Measurements from ENCODE around the gene EDARADD. TPM values are rescaled to one million over a fixed set of nuclear protein-coding genes. Genes with fewer than 3 reads are reported as not detected.
"Not testable (repeated sequence)": the region's sequence is repeated elsewhere in the genome, so short reads cannot be mapped to it uniquely, and the experiment has no call there.

EDARADD gene
- total and polyA plus RNA-seq, 4 donors = 0.13 to 0.67 (median 0.26) TPM

DNA sequence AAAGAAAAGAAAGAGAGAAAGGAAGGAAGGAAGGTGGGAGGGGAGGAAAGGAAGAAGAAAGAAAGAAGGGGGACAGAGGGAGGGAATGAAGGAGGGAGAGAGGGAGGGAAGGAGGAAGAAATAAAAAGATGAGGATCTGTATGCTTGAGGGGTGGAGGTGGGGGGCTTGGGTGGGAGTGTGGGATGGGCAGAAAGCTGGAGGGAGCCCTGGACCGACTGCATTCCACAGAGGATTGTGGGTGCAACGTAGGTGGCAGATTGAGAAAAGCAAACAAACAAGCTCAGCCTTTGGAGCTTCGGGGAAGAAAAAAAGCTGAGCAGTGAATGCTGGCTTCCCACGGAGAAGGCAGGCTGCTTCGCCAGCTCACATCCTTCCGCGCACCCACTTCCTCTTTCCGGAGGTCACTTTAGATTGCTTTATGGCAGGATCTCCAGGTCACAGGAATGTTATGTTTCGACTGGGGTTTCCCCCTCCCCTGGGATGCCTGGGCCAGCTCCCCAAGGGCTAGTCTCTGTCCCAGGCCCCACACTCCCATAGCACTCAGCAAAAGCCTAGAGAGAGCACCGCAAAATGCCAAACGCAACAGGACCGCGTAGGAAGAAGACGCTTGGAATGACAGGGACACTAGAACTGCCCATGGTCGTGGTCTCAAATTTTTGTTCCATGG, 109.0 kb downstream of the EDARADD start:
- no peaks in the 10 kb centered on the region for H3K27me3 ChIP-seq (ENCODE audit: control insufficient read depth in 4 of 4, insufficient read depth in 4 of 4, low read length in 3 of 4)
- H3K4me3 ChIP-seq (ENCODE audit: low read depth in 1 of 3, low read length in 3 of 3) = peak overlapping the region in 2 of 3 donors; percentile 26 to 31
- no peaks in the 10 kb centered on the region for H3K9me3 ChIP-seq (ENCODE audit: control insufficient read depth in 4 of 4, low read length in 3 of 4)
- H3K4me1 ChIP-seq (ENCODE audit: control insufficient read depth in 4 of 4, insufficient read depth in 4 of 4, low read length in 3 of 4) = peaks cover 2 to 11% (median 7%) of the 10 kb centered on the region in 4 donors
- H3K27ac ChIP-seq (ENCODE audit: low read depth in 1 of 2, low read length in 2 of 2) = peak overlapping the region; percentile 9 to 39
- H3K9ac ChIP-seq (ENCODE audit: low read depth in 1 of 2, low read length in 2 of 2) = no peak overlapping the region
- H3K36me3 ChIP-seq (ENCODE audit: control insufficient read depth in 4 of 4, insufficient read depth in 3 of 4, low read depth in 1 of 4, low read length in 3 of 4) = no peaks in the 10 kb centered on the region
- DNase-seq (ENCODE audit: low spot score) = peak; percentile 50
- no peak for TF ChIP-seq FOXA2 (IDR thresholded peaks at IDR 0.05)
- peak; percentile 31 to 43 for TF ChIP-seq EGR1 (IDR thresholded peaks at IDR 0.05; ENCODE audit: low read depth in 2 of 2)
- TF ChIP-seq, protein P1, sequence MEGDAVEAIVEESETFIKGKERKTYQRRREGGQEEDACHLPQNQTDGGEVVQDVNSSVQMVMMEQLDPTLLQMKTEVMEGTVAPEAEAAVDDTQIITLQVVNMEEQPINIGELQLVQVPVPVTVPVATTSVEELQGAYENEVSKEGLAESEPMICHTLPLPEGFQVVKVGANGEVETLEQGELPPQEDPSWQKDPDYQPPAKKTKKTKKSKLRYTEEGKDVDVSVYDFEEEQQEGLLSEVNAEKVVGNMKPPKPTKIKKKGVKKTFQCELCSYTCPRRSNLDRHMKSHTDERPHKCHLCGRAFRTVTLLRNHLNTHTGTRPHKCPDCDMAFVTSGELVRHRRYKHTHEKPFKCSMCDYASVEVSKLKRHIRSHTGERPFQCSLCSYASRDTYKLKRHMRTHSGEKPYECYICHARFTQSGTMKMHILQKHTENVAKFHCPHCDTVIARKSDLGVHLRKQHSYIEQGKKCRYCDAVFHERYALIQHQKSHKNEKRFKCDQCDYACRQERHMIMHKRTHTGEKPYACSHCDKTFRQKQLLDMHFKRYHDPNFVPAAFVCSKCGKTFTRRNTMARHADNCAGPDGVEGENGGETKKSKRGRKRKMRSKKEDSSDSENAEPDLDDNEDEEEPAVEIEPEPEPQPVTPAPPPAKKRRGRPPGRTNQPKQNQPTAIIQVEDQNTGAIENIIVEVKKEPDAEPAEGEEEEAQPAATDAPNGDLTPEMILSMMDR (IDR thresholded peaks at IDR 0.05; ENCODE audit: low read depth, low read length, missing input control) = no peak
- TF ChIP-seq, protein P2, sequence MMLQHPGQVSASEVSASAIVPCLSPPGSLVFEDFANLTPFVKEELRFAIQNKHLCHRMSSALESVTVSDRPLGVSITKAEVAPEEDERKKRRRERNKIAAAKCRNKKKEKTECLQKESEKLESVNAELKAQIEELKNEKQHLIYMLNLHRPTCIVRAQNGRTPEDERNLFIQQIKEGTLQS (IDR thresholded peaks at IDR 0.05) = no peak
- TF ChIP-seq, protein P3, sequence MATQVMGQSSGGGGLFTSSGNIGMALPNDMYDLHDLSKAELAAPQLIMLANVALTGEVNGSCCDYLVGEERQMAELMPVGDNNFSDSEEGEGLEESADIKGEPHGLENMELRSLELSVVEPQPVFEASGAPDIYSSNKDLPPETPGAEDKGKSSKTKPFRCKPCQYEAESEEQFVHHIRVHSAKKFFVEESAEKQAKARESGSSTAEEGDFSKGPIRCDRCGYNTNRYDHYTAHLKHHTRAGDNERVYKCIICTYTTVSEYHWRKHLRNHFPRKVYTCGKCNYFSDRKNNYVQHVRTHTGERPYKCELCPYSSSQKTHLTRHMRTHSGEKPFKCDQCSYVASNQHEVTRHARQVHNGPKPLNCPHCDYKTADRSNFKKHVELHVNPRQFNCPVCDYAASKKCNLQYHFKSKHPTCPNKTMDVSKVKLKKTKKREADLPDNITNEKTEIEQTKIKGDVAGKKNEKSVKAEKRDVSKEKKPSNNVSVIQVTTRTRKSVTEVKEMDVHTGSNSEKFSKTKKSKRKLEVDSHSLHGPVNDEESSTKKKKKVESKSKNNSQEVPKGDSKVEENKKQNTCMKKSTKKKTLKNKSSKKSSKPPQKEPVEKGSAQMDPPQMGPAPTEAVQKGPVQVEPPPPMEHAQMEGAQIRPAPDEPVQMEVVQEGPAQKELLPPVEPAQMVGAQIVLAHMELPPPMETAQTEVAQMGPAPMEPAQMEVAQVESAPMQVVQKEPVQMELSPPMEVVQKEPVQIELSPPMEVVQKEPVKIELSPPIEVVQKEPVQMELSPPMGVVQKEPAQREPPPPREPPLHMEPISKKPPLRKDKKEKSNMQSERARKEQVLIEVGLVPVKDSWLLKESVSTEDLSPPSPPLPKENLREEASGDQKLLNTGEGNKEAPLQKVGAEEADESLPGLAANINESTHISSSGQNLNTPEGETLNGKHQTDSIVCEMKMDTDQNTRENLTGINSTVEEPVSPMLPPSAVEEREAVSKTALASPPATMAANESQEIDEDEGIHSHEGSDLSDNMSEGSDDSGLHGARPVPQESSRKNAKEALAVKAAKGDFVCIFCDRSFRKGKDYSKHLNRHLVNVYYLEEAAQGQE (IDR thresholded peaks at IDR 0.05) = no peak
- TF ChIP-seq YY1 (IDR thresholded peaks at IDR 0.05) = no peak
- TF ChIP-seq, protein P4, sequence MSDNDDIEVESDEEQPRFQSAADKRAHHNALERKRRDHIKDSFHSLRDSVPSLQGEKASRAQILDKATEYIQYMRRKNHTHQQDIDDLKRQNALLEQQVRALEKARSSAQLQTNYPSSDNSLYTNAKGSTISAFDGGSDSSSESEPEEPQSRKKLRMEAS (IDR thresholded peaks at IDR 0.05) = peak; percentile 66
- TF ChIP-seq SP1 (IDR thresholded peaks at IDR 0.05) = peak; percentile 50
- TF ChIP-seq, protein P5, sequence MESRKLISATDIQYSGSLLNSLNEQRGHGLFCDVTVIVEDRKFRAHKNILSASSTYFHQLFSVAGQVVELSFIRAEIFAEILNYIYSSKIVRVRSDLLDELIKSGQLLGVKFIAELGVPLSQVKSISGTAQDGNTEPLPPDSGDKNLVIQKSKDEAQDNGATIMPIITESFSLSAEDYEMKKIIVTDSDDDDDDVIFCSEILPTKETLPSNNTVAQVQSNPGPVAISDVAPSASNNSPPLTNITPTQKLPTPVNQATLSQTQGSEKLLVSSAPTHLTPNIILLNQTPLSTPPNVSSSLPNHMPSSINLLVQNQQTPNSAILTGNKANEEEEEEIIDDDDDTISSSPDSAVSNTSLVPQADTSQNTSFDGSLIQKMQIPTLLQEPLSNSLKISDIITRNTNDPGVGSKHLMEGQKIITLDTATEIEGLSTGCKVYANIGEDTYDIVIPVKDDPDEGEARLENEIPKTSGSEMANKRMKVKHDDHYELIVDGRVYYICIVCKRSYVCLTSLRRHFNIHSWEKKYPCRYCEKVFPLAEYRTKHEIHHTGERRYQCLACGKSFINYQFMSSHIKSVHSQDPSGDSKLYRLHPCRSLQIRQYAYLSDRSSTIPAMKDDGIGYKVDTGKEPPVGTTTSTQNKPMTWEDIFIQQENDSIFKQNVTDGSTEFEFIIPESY (IDR thresholded peaks at IDR 0.05) = no peak
- TF ChIP-seq HNF4G (IDR thresholded peaks at IDR 0.05) = no peak
- TF ChIP-seq HNF4A (conservative IDR thresholded peaks at IDR 0.05) = peak in 1 of 2 donors; percentile 13
- peak; percentile 83 for TF ChIP-seq NR2F2 (IDR thresholded peaks at IDR 0.05)
- TF ChIP-seq RXRA (IDR thresholded peaks at IDR 0.05) = peak; percentile 36 to 47
- no peak for TF ChIP-seq JUND (IDR thresholded peaks at IDR 0.05)
- no peak for TF ChIP-seq GABPA (IDR thresholded peaks at IDR 0.05 in 1 of 2, conservative IDR thresholded peaks at IDR 0.05 in 1 of 2)
- no peak for TF ChIP-seq FOXA1 (IDR thresholded peaks at IDR 0.05)
- TF ChIP-seq RAD21 (IDR thresholded peaks at IDR 0.05) = peak in 1 of 2 donors; percentile 48
- peak; percentile 24 for TF ChIP-seq TAF1 (conservative IDR thresholded peaks at IDR 0.05)
- 30% methylated on average over 15 of the region's 15 CpGs for WGBS

DNA sequence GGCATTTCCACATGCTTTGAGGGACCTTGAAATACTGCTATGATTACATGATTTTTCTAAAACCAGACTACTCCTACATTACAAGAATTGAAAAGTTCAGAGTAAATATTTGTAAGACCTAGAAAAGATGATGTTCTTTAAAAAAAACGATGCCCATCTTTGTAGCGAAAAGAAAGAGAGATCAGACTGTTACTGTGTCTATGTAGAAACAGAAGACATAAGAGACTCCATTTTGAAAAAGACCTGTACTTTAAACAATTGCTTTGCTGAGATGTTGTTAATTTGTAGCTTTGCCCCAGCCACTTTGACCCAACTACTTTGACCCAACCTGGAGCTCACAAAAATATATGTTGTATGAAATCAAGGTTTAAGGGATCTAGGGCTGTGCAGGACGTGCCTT, 110.3 kb downstream of the EDARADD start:
- 89% methylated on average over 3 of the region's 3 CpGs for WGBS
- not testable (repeated sequence) for H3K27me3 ChIP-seq (ENCODE audit: control insufficient read depth in 4 of 4, insufficient read depth in 4 of 4, low read length in 3 of 4); H3K4me3 ChIP-seq (ENCODE audit: low read depth in 1 of 3, low read length in 3 of 3); H3K9ac ChIP-seq (ENCODE audit: low read depth in 1 of 2, low read length in 2 of 2); H3K27ac ChIP-seq (ENCODE audit: low read depth in 1 of 2, low read length in 2 of 2); DNase-seq (ENCODE audit: low spot score); H3K9me3 ChIP-seq (ENCODE audit: control insufficient read depth in 4 of 4, low read length in 3 of 4); H3K36me3 ChIP-seq (ENCODE audit: control insufficient read depth in 4 of 4, insufficient read depth in 3 of 4, low read depth in 1 of 4, low read length in 3 of 4)
- peaks cover 2 to 12% (median 8%) of the 10 kb centered on the region in 4 donors for H3K4me1 ChIP-seq (ENCODE audit: control insufficient read depth in 4 of 4, insufficient read depth in 4 of 4, low read length in 3 of 4)

Measured in liver (tissue), 9 donors.